Chondrocyte (in vitro differentiated cells): ENCODE data around the gene NSUN2. TPM values are rescaled to one million over a fixed set of nuclear protein-coding genes. Genes with fewer than 3 reads are reported as not detected.
A peak's percentile ranks its signal among the peaks of the same experiment; 100 is the strongest.

ENCODE experiments used
- DNase-seq: peaks from one replicate; pipeline ENCODE4 v3.0.0; 2021; ENCODE audit warnings: mixed read lengths, low spot score
- H3K27ac Mint-ChIP-seq: one replicate; pipeline ENCODE4 v1.8.0; 2021; ENCODE audit warnings: mild to moderate bottlenecking, moderate library complexity, mixed read lengths; ENCODE audit not compliant: unreplicated experiment
- H3K27me3 Mint-ChIP-seq: 2 replicates; pipeline ENCODE4 v1.8.0; 2021; ENCODE audit warnings: low read depth, mixed read lengths
- H3K36me3 Mint-ChIP-seq: 2 replicates; pipeline ENCODE4 v1.8.0; 2021; ENCODE audit warnings: low read depth, mixed read lengths
- H3K4me1 Mint-ChIP-seq: 2 replicates; pipeline ENCODE4 v1.8.0; 2021; ENCODE audit warnings: low read depth, mild to moderate bottlenecking, mixed read lengths
- H3K4me3 Mint-ChIP-seq: one replicate; pipeline ENCODE4 v1.8.0; 2021; ENCODE audit warnings: mild to moderate bottlenecking, moderate library complexity, mixed read lengths; ENCODE audit not compliant: unreplicated experiment
- H3K9me3 Mint-ChIP-seq: 2 replicates; pipeline ENCODE4 v1.8.0; 2021; ENCODE audit warnings: low read depth, mixed read lengths
- total RNA-seq: library from RNA; stranded (reverse); gene quantifications from 3 replicates; pipeline ENCODE4 v1.2.1, GENCODE V29; 2021
- TF ChIP-seq, protein P1 (sequence below): fragments of 200-600 bp; sonication (generic); IDR thresholded peaks from 2 replicates; pipeline ENCODE4 v1.5.0; 2021; ENCODE audit warnings: antibody characterized with exemption, mild to moderate bottlenecking, moderate library complexity

NSUN2 gene
- total RNA-seq, 1 donor from 2014 or later: 48.7 TPM

DNA sequence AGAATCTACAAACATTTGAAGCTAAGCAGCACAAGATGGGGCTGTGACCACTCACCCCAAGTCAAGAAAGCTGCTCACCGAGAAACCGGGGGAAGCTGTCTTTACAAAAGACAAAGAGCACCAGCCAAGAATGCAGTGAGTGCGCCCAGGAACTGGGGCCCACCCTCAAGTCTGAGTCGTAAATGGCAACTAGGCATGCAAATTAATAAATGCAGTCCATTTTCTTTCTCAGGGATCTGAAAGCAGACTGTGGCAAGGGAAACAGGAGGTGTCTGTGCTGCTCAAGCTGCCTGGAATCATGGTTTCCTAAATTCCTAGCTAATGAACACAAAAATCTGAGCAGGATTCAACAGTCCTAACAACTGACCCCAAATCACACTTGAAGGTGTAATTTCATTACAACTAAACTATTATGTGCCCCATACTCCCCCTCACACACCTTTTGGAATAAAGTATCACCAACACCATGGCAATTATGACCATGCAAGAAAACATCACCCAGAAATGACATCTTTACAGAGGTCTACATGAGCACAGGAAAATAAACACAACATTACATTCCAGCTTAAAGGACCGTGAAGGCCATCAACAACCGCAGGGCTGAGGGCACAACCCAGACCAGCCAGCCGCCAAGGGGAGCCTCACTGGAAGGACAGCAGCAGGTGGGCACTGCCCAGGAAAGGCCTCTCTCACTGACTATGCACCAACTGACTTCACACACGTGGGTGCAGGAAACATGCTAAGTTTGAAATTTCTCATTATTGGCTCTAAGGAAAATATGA is 17.6 kb downstream of the NSUN2 start:
- Mint-ChIP-seq H3K27ac (no peak overlapping the region), H3K4me3 (no peak overlapping the region), H3K27me3 (no peaks in the 10 kb centered on the region), H3K4me1 (no peaks in the 10 kb centered on the region), H3K36me3 (peaks cover 40% of the 10 kb centered on the region), H3K9me3 (no peaks in the 10 kb centered on the region)
- TF ChIP-seq, protein P1, sequence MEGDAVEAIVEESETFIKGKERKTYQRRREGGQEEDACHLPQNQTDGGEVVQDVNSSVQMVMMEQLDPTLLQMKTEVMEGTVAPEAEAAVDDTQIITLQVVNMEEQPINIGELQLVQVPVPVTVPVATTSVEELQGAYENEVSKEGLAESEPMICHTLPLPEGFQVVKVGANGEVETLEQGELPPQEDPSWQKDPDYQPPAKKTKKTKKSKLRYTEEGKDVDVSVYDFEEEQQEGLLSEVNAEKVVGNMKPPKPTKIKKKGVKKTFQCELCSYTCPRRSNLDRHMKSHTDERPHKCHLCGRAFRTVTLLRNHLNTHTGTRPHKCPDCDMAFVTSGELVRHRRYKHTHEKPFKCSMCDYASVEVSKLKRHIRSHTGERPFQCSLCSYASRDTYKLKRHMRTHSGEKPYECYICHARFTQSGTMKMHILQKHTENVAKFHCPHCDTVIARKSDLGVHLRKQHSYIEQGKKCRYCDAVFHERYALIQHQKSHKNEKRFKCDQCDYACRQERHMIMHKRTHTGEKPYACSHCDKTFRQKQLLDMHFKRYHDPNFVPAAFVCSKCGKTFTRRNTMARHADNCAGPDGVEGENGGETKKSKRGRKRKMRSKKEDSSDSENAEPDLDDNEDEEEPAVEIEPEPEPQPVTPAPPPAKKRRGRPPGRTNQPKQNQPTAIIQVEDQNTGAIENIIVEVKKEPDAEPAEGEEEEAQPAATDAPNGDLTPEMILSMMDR: no peak
- no peak for DNase-seq

DNA sequence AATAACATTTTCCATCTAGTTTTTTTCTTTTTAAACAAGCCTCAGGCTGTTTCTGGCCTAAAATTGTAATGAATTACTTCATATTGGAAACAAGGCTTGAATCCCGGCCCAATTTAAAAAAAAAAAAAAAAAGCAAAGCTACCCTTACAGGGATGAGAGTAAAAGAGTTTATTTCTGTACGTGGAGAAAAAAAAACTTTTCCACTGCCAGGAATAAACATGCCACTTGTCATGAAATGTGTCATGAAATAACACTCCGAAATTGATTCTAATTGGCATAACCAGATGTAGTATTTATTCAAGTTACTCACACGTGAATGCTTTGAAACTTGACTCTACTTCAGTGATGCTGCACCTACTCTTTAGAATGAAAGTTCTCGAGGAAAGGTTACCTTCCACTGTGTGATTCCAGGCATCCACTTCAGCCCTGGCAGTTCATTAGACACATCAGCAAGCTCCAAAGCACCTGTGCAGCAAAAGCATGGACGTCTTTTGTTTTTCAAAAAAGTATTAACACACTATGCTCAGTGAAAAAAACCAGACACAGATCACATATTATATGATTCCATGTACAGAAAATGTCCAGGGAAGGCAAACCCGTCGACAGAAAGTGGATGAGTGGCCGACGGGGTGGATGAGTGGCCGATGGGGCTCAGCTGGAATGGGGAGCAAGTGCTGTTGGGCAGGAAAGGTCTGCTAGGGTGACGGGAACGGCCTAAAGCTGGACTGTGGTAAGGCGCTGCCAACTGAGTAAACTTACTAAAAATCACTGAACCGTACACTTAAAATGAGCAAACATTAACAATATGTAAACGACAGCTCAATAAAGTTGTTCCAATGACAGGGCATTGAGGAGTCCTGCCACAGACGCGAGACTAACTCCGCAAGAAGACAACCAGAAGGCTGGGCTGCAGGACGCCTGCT is 21.2 kb downstream of the NSUN2 start:
- Mint-ChIP-seq H3K4me1 (no peaks in the 10 kb centered on the region), H3K27ac (no peak overlapping the region), H3K36me3 (peaks cover 35% of the 10 kb centered on the region), H3K27me3 (no peaks in the 10 kb centered on the region), H3K4me3 (no peak overlapping the region), H3K9me3 (no peaks in the 10 kb centered on the region)
- TF ChIP-seq, protein P1: no peak
- no peak for DNase-seq

DNA sequence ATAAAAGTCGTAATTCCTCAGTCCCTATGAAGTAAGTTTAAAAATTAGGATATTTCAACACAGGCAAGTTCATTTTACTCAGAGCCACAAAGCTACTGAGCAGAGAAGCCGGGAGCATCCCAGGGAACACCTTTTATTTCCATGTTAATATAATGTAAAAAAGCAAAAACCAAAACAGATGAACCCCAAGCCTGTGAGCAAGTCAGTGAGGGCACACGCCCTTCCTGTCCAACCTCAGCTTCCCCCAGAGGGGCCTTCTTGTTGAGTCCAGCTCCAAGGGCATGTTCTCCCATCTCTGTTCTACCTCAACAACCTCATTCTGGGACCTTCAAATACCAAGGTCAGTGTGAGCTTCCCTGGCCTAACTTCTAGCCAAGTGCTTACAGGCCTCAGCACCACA is 24.8 kb downstream of the NSUN2 start:
- H3K9me3 Mint-ChIP-seq: no peaks in the 10 kb centered on the region
- no peak for DNase-seq
- H3K27ac Mint-ChIP-seq: peak overlapping the region; percentile 12
- H3K36me3 Mint-ChIP-seq: peaks cover 35% of the 10 kb centered on the region
- H3K4me3 Mint-ChIP-seq: no peak overlapping the region
- H3K4me1 Mint-ChIP-seq: no peaks in the 10 kb centered on the region
- TF ChIP-seq, protein P1: no peak
- H3K27me3 Mint-ChIP-seq: no peaks in the 10 kb centered on the region

DNA sequence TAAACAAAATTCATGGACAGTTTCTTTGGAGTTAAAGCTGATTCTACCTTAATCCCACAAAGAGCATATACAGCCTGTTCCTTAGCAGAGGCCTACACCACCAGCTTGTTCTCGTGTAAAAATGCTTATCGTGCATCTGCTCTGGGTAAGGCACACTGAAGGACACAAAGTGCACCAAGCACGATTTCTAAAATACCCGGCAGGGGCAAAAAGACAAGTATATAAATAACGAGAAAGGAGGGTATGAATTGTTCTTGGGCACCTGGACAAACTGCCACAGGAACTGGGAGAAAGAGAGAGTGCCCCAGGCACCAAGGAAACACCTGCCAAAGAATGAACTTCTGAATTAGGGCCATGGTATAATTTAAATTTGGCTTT is 25.3 kb downstream of the NSUN2 start:
- H3K27ac Mint-ChIP-seq: no peak overlapping the region
- H3K9me3 Mint-ChIP-seq: no peaks in the 10 kb centered on the region
- TF ChIP-seq, protein P1: no peak
- no peak overlapping the region for H3K4me3 Mint-ChIP-seq
- no peak for DNase-seq
- no peaks in the 10 kb centered on the region for H3K27me3 Mint-ChIP-seq
- H3K36me3 Mint-ChIP-seq: peaks cover 34% of the 10 kb centered on the region
- no peaks in the 10 kb centered on the region for H3K4me1 Mint-ChIP-seq

DNA sequence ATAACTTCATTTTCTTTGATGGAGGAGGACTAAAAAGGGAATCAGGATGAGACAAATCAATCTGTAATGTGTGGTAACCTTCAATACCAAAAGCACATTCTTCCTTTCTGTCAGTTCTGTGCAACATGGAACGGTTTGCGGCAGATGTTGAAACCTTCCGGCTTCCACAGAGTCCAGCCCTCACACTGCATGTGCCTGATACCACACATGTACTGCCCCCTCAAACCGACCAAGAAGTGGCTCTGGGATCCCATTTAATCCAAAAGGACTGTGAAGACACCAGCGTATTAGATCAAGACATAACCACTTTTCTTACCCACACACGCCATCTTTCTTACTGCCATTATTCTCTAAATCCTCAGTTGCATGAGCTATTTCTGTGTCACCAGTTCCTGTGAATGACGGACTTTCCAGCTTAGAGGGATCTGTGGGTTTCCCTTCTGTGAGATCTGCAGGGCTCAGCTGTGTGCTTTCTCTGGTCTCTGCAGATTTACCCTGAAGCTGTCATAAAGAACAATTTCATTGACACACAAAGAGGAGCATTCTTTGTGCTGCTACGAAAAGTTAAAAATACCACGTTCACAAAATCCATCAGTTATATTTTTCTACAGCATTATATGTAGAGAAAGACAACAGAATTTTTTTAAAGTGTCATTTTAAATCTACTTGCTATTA is 25.8 kb downstream of the NSUN2 start:
- H3K4me3 Mint-ChIP-seq: no peak overlapping the region
- TF ChIP-seq, protein P1: no peak
- no peaks in the 10 kb centered on the region for H3K4me1 Mint-ChIP-seq
- no peak for DNase-seq
- no peaks in the 10 kb centered on the region for H3K27me3 Mint-ChIP-seq
- H3K27ac Mint-ChIP-seq: no peak overlapping the region
- no peaks in the 10 kb centered on the region for H3K9me3 Mint-ChIP-seq
- peaks cover 38% of the 10 kb centered on the region for H3K36me3 Mint-ChIP-seq
